Measurements from ENCODE around the gene RABL3. TPM values are rescaled to one million over a fixed set of nuclear protein-coding genes. Genes with fewer than 3 reads are reported as not detected.
"Not testable (repeated sequence)": the region's sequence is repeated elsewhere in the genome, so short reads cannot be mapped to it uniquely, and the experiment has no call there.

Gene RABL3
- polyA plus RNA-seq, 3 donors: 6.3 to 13.4 (median 13.2) TPM

DNA sequence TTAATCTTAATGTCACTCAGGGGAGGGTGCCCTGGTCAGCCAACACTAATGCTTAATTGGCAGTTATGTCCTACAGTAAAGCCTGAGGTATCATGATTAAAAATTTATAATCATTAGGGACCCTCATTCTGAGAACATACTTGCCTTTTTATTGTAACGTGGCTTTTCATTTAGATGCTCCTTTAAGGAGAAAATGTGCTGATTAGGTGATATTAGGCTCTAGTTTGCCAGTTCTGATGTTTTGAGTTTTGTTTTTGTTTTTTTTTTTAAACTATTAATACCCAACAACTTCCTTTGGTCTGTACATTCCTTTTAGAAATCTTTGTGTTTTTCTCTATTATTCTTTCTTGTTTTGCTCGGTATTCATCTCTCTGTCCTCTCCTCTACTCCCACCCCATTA is 10.5 kb upstream of the RABL3 start:
- H3K27ac ChIP-seq (ENCODE audit: low read depth, low read length): no peak overlapping the region
- WGBS, 3 donors: 90 to 97% (median 95%) methylated on average over 2 of the region's 2 CpGs

DNA sequence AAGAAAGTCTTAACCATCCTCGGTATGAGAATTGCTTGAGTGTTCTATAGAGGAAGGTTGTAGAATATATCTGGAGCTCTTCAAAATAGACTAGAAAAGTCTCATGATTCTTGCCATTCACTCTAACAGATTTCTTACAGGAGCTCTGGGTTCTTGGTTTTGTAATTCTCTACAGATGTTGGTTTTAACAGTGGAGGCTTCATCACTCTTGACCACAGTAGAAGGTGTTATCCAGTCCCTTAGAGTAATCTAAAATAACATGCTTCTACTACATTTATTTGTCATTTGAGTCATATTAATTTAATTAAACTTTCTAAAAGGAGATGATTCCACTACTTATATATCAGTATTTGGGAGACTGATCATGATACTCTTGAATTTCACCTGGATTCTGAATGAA is 9.9 kb upstream of the RABL3 start:
- 96 to 100% (median 100%) methylated on average over 1 of the region's 1 CpG for WGBS, 3 donors
- H3K27ac ChIP-seq (ENCODE audit: low read depth, low read length): no peak overlapping the region

DNA sequence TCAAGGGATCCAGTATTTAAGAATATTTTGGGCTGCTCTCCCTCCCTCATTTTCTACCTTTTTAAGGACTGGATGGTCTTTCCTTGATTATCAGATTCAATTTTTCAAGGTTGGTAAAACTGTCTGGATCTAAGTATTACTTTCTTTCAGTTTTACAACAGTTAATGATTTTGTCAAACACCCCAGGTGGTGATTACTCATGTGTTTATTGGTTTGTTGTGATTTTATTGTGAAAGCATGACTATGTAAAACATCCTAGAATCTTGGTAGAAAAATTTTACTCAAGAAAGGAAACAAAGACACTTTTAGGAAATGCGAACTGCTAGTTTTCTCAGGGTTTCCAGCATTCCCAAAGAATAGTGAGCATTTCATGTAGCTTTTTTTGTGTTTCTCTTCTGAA is 7.5 kb upstream of the RABL3 start:
- 92 to 97% (median 93%) methylated on average over 1 of the region's 1 CpG for WGBS, 3 donors
- no peak overlapping the region for H3K27ac ChIP-seq (ENCODE audit: low read depth, low read length)

DNA sequence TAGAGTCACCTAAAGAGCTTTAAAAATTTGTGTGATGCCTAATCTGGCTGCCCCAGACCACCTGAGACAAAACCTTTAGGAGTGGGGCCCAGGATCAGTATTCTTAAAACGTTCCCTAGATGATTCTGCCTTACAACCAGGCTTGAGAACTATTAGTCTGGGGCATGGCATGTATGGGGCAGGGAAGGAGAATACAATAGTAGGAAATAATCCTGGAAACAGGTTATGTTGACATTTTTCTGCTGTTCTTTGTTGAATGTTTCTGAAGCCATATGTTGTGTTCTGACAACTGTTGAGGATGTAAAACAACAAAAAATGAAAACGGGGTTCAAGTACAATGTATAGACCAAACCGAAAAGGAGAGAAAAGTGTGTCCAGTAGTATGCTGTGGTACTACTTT is 3.1 kb upstream of the RABL3 start:
- H3K27ac ChIP-seq (ENCODE audit: low read depth, low read length): no peak overlapping the region

DNA sequence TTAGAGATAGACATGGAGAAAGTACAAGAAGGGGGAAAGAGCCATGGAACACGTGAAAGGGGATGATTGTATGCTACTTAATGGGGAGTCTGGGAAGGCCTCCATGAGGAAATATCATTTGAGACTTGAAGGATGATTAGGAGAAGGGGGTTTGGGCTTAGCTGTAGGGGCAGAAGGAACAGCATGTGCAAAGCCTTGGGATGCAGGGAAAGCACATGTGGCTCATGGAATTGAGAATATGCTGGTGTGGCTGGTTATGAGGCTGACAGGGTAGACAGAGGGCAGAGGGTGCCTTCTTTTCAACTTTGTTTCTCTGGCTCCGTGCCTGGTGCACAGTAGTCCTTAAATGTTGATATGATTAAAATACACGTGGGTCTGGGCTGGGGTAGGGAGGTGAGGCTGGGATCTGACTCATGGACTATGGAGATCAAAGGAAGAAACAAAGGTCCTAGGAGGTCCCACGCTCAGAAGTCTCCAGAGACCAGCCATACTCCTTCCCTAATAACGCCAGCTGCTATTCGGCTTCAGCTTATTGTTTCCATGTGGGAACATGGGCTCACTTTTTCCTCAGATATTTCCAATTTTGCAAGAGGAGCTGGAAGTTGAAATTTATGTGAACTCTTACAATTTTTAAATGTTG is 1.4 kb upstream of the RABL3 start:
- WGBS, 3 donors: 50 to 59% (median 56%) methylated on average over 6 of the region's 6 CpGs
- no peak overlapping the region for H3K27ac ChIP-seq (ENCODE audit: low read depth, low read length)

More for the DNA sequence above, 3.1 kb upstream of the RABL3 start:
- WGBS, 3 donors: 73 to 81% (median 77%) methylated on average over 3 of the region's 3 CpGs

DNA sequence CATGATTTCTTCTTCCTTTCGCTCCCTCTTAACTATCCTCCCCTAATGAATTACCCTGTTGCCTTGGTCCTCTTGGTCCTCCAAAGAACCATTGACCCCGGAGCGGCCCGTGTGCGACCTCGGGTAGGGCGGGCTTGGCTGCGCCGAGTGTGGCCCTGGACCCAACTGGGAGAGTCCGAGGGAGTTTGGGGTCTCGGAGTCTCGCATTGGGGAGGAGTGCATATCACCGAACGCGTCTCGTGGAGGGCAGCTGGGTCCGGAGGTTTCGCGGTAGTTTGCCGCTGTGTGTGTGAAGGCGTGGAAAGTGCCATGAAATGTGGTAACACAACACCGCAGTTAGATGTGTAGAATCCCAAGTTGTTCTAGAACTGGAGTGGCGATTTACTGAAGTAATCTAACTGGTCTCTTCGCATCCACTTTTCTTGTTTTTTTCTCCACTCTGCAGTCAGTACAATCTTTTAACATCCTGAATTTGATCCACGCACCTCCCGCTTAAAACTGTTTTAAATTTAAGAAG is 591 bp upstream of the RABL3 start:
- peak overlapping the region; percentile 29 for H3K27ac ChIP-seq (ENCODE audit: low read depth, low read length)
- 0 to 1% (median 0%) methylated on average over 26 of the region's 26 CpGs for WGBS, 3 donors

DNA sequence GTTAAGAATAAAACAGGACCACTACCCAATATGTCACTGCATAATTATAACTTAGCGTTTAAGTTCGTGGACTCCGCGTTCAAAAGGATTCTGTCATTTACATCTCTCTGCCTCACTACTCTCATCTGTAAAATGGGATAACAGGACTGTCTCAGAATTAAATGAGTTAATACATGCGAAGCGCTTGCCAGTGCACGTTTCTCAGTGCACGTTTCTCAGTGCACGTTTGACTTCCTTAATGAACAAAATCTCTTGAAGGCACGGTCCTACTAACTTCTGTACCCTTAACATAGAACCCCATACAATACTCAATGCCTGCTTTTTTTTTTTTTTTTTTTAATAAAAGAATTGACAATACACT is 499 bp downstream of the RABL3 start:
- WGBS, 3 donors: 5 to 13% (median 8%) methylated on average over 10 of the region's 10 CpGs
- H3K27ac ChIP-seq (ENCODE audit: low read depth, low read length): no peak overlapping the region

DNA sequence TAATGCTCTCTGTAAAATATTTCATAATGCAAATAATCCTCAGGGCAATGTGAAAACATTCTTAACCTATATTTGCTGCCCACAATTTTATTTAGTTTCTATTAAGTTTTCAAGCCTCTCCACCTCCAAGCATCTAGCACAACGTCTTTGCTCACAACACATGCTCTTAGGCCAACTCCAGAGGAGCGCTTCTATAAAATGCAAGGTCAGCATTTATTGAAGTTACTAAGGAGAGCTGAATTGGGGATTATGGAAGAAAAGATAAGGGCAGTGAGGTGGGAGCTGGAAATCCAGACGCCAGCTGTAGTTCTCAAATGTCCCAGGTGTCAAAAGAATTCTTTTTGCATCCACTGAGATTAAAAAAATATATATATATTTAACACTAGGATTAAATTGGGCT is 996 bp downstream of the RABL3 start:
- WGBS, 3 donors: 65 to 69% (median 66%) methylated on average over 3 of the region's 3 CpGs
- H3K27ac ChIP-seq (ENCODE audit: low read depth, low read length): no peak overlapping the region

DNA sequence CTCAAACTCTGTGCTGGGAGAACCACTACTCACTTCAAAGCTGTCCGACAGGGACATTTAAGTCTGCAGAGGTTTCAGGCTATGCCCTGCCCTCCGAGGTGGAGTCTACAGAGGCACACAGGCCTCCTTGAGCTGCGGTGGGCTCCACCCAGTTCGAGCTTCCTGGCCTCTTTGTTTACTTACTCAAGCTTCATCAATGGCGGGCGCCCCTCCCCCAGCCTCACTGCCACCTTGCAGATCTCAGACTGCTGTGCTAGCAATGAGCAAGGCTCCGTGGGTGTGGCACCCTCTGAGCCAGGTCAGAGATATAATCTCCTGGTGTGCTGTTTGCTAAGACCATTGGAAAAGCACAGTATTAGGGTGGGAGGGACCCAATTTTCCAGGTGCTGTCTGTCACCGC is 4.3 kb downstream of the RABL3 start:
- 96 to 98% (median 96%) methylated on average over 8 of the region's 8 CpGs for WGBS, 3 donors
- not testable (repeated sequence) for H3K27ac ChIP-seq (ENCODE audit: low read depth, low read length)

DNA sequence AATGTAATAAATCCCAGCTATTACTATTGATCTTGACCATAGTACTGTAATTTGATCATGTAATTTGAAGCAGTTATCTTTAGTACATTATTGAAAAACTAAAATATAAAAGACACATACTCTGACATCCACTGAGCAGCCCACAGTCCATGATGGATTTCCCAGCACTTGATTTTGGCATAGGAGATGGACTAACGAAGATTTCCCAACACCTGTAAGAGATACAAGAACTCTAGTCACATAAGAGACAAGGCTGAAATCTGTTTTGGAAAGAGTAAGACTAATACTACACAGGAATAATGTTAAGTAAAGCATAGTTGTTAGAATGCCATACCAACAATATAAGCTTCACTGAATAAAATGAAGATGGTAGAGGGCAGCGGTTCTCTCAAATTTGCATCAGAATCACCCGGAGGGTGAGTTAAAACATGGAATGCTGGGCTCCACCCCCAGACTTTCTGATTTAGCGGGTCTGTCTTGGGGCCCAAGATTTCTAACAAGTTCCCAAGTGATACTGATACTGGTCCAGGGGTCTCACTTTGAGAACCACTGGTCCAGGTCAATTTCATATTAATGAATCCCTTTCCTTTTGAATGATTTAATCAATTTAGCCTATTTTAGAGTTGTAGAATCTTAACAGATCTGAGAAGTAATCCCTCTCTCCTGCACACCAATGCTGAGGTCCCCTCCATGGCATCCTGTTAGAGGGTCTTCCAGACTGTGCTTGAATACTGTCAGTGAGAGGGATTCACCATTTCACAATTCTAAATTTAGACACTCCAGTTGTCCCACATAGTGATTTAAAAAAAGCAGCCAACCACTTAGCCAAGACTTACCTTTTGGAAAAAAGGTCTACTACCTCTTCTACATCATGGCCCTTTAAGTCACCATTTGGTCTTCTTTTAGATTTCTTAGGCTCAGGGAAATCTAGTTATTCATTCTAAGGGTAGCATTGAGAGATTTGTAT is 11.5 kb downstream of the RABL3 start:
- 86 to 91% (median 91%) methylated on average over 4 of the region's 4 CpGs for WGBS, 3 donors
- no peak overlapping the region for H3K27ac ChIP-seq (ENCODE audit: low read depth, low read length)

DNA sequence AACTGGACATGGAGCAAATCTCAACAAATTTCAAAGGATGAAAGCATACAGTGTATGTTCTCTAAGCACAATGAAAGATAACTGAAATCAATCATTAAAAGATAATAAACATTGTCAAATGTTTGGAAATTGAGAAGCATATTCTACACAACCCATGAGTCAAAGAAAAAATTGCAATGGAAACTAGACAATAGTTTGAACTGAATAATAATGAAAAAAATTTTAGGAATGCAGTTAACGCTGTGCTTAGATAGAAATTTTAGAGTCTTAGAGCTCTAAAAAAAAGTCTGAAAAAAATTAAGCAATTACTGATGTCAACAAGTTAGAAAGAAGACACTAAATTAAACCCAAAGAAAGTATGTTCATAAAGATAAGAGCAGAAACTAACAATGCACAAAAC is 15.5 kb downstream of the RABL3 start:
- no peak overlapping the region for H3K27ac ChIP-seq (ENCODE audit: low read depth, low read length)
- 90 to 95% (median 93%) methylated on average over 1 of the region's 1 CpG for WGBS, 3 donors

DNA sequence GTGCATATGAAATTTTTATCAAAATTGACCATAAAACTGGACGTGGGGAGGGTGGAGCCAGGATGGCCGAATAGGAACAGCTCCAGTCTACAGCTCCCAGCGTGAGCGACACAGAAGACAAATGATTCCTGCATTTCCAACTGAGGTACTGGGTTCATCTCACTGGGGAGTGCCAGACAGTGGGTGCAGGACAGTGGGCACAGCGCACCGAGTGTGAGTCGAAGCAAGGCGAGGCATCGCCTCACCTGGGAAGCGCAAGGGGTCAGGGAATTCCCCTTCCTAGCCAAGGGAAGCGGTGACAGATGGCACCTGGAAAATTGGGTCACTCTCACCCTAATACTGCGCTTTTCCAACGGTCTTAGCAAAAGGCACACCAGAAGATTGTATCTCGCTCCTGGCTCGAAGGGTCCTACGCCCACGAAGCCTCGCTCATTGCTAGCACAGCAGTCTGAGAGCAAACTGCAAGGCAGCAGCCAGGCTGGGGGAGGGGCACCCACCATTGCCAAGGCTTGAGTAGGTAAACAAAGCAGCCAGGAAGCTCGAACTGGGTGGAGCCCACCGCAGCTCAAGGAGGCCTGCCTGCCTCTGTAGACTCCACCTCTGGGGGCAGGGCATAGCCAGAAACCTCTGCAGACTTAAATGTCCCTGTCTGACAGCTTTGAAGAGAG is 23.0 kb downstream of the RABL3 start:
- WGBS, 3 donors: 28 to 66% (median 66%) methylated on average over 18 to 20 of the region's 20 CpGs

DNA sequence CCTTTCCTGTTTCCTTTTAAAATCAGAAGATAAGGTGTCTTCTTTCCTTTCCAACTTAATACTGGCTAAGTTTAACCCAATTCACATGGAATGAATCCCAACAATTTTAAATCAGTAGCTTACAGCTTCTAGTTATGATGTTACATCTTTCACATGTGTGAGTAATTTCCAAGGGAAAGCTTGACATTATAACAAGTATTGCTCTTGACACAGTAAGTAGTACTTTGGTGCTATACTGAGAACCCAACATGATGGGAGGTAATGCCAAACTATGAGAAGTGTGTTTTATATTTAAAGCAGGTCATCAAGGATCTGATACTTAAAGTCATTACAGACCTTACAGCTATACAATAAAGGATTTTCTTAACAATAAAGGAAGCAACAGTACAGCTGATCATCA is 29.1 kb downstream of the RABL3 start:
- no peak overlapping the region for H3K27ac ChIP-seq (ENCODE audit: low read depth, low read length)

More for the DNA sequence above, 23.0 kb downstream of the RABL3 start:
- not testable (repeated sequence) for H3K27ac ChIP-seq (ENCODE audit: low read depth, low read length)

DNA sequence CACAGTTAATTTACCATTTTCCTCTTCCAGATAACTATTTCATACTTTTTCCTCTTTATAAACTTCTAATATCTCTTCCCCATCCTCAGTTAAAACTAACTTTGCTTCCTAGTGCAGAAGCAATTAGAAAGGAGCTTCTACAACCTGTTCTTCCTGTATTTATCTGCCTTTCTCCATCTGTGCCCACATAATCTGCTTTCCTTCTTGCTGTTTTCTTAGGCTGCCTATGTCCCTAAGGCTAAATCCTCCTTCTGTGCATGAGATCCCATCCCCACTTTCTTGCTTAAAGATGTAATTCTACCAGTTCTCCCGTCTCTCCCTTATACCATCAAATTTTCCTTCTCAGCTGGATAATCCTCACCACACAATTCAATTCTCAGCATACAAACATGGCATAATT is 31.9 kb downstream of the RABL3 start:
- WGBS, 3 donors: 90 to 93% (median 93%) methylated on average over 1 of the region's 1 CpG
- H3K27ac ChIP-seq (ENCODE audit: low read depth, low read length): no peak overlapping the region

DNA sequence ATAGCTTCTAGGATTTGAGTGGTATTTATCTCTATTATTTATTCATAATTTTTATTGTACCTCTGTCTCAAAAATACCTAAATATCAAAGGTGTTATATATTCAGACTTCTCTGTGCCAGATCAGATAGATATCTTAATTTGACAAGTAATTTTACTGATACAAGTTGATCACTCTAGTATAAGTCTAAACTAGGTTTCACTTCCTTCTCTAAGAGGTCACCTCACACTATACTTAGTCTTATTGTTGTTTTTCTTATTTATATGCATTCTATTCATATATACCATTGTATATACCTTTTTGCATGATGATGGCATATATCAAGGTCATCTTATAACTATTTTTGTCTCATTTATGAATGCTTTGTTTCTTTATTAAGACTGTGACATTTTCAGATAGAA is 33.9 kb downstream of the RABL3 start:
- no peak overlapping the region for H3K27ac ChIP-seq (ENCODE audit: low read depth, low read length)

DNA sequence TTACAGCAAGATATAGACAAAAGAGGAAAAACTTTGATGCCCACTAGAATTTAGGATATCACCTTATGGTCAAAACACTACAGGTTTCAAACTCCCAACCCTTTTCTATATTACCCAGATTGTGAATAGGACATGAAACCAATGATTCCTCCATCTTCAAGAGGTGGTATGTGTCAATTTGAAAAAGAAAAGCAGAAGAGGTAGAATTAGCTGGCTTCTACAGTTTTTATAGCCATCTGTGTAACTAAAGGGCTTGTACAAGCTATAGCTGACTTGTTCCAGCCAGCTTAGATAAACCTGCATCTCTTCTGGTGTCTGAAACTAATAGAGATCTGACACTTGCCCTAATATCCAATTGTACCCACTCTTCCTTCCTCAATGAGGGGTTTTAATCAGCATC is 35.4 kb downstream of the RABL3 start:
- no peak overlapping the region for H3K27ac ChIP-seq (ENCODE audit: low read depth, low read length)

DNA sequence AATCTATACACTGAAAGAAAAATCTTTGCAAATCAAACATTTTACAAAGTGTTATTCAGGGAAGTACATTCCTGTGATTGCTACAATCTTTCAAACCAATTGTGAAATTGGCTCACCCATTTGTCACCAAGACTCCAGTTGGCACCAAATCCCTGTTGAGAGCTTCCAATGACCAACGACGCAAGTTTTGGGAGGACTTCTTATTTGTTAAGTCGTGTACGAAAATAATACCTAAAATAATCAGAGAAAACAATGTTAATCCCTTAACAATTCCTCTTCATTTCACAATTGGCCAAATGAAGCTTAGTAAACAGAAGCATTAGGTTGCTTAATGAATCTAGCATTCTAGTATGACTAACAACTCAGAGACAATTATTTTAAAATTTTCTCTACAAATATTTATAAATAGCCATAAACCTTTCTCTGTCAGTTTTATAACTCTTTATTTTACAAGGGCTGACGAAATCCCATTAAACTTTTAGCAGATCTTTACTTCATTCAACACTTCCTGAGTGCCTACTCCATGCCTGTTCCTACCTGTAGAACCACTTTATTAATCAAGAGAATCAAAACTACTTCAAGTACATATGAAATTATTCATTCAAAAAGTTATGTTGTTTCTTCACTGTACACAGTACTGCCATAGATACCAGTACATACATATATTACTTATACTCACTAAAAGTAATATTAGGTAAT is 36.3 kb downstream of the RABL3 start:
- H3K27ac ChIP-seq (ENCODE audit: low read depth, low read length): no peak overlapping the region
- WGBS, 3 donors: 82 to 91% (median 88%) methylated on average over 5 of the region's 5 CpGs

DNA sequence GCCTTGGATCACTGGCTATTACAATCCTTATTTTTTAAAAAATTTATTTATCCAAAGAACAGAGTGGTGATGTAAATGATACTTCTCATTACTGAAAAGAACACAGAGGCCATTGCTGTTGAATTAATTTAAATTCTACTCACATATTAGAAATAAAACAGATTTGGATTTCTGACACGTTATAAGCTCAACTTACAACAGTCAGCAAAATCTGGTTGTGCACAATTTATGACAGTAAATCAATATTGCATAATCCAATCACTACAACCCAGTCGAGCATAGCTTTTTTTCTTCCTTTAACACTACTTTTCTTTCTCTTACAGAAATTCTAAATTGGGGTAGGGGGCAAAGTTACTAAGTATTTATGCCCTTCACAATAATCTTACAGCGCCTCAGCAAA is 43.0 kb downstream of the RABL3 start:
- 49 to 81% (median 76%) methylated on average over 3 of the region's 3 CpGs for WGBS, 3 donors
- no peak overlapping the region for H3K27ac ChIP-seq (ENCODE audit: low read depth, low read length)
